ENCODE results near the gene HRG.
"Not testable (repeated sequence)": the region's sequence is repeated elsewhere in the genome, so short reads cannot be mapped to it uniquely, and the experiment has no call there.

Gene HRG

GRCh38 chr3:186683979-186684378 is 18.2 kb downstream of the HRG start:
- H3K36me3 Mint-ChIP-seq: no peaks in the 10 kb centered on the region
- no peaks in the 10 kb centered on the region for H3K4me1 Mint-ChIP-seq (ENCODE audit: low read depth)
- H3K4me3 Mint-ChIP-seq: no peak overlapping the region
- H3K9me3 Mint-ChIP-seq (ENCODE audit: low read depth): peaks cover 8% of the 10 kb centered on the region
- peaks cover 17% of the 10 kb centered on the region for H3K27me3 Mint-ChIP-seq
- H3K27ac Mint-ChIP-seq: no peak overlapping the region

DNA sequence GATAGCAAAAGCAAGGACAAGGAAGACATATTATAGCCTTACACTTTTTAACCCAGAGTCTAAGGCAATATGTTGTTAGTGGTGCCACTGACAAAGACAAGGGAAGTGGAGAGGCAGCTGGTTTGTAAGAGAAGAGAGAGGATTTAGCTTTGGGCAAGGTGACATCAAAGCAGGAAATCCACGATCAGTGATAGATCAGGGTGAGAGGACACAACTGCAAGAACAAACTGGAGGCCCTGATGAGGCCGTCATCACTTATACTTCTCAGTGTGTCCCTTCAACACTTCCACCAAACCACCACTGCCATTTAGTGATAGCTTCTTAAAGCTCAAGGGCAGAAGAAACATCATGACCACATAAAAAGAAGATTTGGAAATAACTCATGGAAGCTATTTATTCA is 20.7 kb downstream of the HRG start:
- not testable (repeated sequence) for H3K4me3 Mint-ChIP-seq, H3K36me3 Mint-ChIP-seq, H3K27ac Mint-ChIP-seq

DNA sequence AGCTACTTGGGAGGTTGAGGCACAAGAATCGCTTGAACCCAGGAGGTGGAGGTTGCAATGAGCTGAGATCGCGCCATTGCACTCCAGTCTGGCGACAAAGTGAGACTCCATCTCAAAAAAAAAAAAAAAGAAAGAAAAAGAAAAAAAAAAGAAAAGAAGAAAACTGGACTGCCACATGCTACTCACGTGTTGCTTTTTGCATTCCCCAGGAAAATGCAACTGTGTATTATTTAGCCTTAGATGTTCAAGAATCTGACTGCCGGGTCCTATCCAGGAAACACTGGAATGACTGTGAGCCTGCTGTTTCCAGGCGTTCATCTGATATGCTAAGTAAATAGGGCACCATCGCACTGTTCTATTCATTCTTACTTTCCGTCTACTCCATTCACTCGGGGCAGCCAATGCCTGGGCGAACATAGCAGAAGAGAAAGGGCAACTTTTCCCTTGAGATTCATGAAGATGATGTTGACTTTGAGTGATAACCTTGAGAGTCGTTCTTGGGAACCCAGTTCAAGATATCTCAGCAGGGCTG is 21.4 kb downstream of the HRG start:
- Mint-ChIP-seq H3K27me3 (peaks cover 17% of the 10 kb centered on the region), H3K4me1 (ENCODE audit: low read depth) (no peaks in the 10 kb centered on the region), H3K36me3 (no peaks in the 10 kb centered on the region), H3K27ac (no peak overlapping the region), H3K4me3 (no peak overlapping the region), H3K9me3 (ENCODE audit: low read depth) (peaks cover 8% of the 10 kb centered on the region)

More for the DNA sequence above, 20.7 kb downstream of the HRG start:
- peaks cover 14% of the 10 kb centered on the region for H3K27me3 Mint-ChIP-seq
- not testable (repeated sequence) for H3K4me1 Mint-ChIP-seq (ENCODE audit: low read depth); H3K9me3 Mint-ChIP-seq (ENCODE audit: low read depth)

DNA sequence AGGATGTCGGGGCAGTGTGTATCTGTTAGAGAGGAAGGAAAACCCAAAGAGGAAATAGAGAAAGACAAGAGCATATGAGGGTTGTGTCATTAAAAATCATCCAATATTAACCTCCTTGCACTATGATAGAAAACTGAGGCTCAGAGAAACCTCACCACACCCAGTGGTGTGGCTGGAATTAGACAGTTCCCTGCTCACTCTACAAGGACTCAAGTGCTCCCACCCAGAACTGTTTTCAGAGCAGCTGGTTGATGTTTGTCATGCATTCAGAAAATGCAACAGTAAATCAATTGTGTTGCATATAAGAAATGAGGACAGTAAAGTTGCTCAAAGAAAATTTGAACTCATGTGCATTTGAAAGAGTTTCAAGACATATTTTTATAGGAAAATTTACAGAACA is 24.5 kb downstream of the HRG start:
- not testable (repeated sequence) for H3K4me1 Mint-ChIP-seq (ENCODE audit: low read depth); H3K36me3 Mint-ChIP-seq; H3K9me3 Mint-ChIP-seq (ENCODE audit: low read depth); H3K27ac Mint-ChIP-seq; H3K4me3 Mint-ChIP-seq
- peaks cover 11% of the 10 kb centered on the region for H3K27me3 Mint-ChIP-seq

GRCh38 chr3:186691676-186692075 is 25.9 kb downstream of the HRG start:
- H3K4me3 Mint-ChIP-seq: no peak overlapping the region
- H3K27me3 Mint-ChIP-seq: peaks cover 6% of the 10 kb centered on the region

DNA sequence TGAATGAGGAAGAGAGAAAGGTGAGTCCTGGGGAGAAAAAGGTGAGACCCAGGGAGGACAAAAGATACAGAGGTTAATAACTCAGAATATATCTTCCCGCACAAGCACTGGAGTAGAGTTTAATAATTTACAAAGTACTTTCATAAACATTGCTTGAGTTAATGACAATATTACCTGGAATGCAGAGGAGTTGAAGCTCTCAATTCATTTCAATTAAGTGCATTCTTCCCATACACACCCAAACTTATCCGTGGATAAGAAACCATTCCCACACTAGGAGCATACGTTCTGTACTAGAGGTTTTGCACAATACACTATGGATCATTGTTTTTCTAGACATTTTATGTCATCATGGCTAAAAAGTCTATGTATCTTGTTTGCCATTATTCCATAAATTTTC is 28.0 kb downstream of the HRG start:
- Mint-ChIP-seq H3K9me3 (ENCODE audit: low read depth) (no peaks in the 10 kb centered on the region), H3K4me1 (ENCODE audit: low read depth) (no peaks in the 10 kb centered on the region)

More at GRCh38 chr3:186691676-186692075, 25.9 kb downstream of the HRG start:
- Mint-ChIP-seq H3K36me3 (no peaks in the 10 kb centered on the region), H3K9me3 (ENCODE audit: low read depth) (no peaks in the 10 kb centered on the region), H3K4me1 (ENCODE audit: low read depth) (no peaks in the 10 kb centered on the region), H3K27ac (no peak overlapping the region)

GRCh38 chr3:186694288-186695032 is 28.6 kb downstream of the HRG start:
- no peaks in the 10 kb centered on the region for H3K4me1 Mint-ChIP-seq (ENCODE audit: low read depth)
- H3K27me3 Mint-ChIP-seq: peaks cover 6% of the 10 kb centered on the region
- H3K9me3 Mint-ChIP-seq (ENCODE audit: low read depth): no peaks in the 10 kb centered on the region
- H3K27ac Mint-ChIP-seq: no peak overlapping the region
- H3K4me3 Mint-ChIP-seq: no peak overlapping the region
- no peaks in the 10 kb centered on the region for H3K36me3 Mint-ChIP-seq

More for the DNA sequence above, 28.0 kb downstream of the HRG start:
- H3K36me3 Mint-ChIP-seq: no peaks in the 10 kb centered on the region
- no peak overlapping the region for H3K27ac Mint-ChIP-seq
- H3K27me3 Mint-ChIP-seq: peaks cover 6% of the 10 kb centered on the region
- H3K4me3 Mint-ChIP-seq: no peak overlapping the region

DNA sequence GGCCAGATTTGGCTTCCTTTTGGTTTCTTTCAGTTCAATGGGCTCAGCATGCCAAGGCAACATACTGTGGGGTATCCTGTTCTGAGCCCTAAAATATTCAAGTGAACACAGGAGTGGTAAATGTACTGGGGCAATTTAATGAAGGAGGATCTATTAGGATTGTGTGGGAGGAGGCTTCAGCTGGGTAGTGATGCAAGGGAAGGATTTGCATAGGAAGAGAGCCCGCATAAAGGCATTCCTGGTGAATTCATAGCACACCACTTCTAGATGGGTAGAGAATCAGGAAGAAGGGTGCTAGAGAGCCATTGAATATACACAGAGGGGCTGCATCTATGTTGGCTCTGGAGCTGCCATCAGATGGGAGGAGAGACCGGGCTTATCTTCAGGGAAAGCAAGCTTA is 30.7 kb downstream of the HRG start:
- H3K27ac Mint-ChIP-seq: no peak overlapping the region
- H3K9me3 Mint-ChIP-seq (ENCODE audit: low read depth): no peaks in the 10 kb centered on the region
- no peak overlapping the region for H3K4me3 Mint-ChIP-seq
- H3K27me3 Mint-ChIP-seq: peaks cover 4% of the 10 kb centered on the region
- H3K4me1 Mint-ChIP-seq (ENCODE audit: low read depth): no peaks in the 10 kb centered on the region
- H3K36me3 Mint-ChIP-seq: no peaks in the 10 kb centered on the region

DNA sequence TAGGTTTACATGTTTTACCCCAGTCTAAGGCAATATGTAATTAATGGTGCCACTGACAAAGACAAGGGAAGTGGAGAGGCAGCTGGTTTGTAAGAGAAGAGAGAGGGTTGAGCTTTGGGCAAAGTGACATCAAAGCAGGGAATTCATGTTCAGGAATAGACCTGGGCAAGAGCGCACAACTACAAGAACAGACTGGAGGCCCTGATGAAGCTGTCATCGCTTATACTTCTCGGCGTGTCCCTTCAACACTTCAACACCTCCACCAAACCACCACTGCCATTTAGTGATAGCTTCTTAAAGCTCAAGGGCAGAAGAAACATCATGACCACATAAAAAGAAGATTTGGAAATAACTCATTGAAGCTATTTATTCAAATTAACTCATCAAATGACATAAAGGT is 31.7 kb downstream of the HRG start:
- Mint-ChIP-seq H3K4me1 (ENCODE audit: low read depth) (no peaks in the 10 kb centered on the region), H3K27me3 (no peaks in the 10 kb centered on the region), H3K27ac (no peak overlapping the region), H3K4me3 (no peak overlapping the region), H3K9me3 (ENCODE audit: low read depth) (no peaks in the 10 kb centered on the region), H3K36me3 (no peaks in the 10 kb centered on the region)

- no peak overlapping the region for H3K27ac Mint-ChIP-seq
- H3K4me1 Mint-ChIP-seq (ENCODE audit: low read depth): no peaks in the 10 kb centered on the region
- H3K27me3 Mint-ChIP-seq: peaks cover 5% of the 10 kb centered on the region
- H3K9me3 Mint-ChIP-seq (ENCODE audit: low read depth): no peaks in the 10 kb centered on the region
- no peak overlapping the region for H3K4me3 Mint-ChIP-seq
- H3K36me3 Mint-ChIP-seq: no peaks in the 10 kb centered on the region
Measured at GRCh38 chr3:186700267-186700666, 34.5 kb downstream of the HRG start.

GRCh38 chr3:186702451-186702850 is 36.6 kb downstream of the HRG start:
- not testable (repeated sequence) for H3K36me3 Mint-ChIP-seq; H3K4me3 Mint-ChIP-seq; H3K4me1 Mint-ChIP-seq (ENCODE audit: low read depth); H3K27me3 Mint-ChIP-seq; H3K9me3 Mint-ChIP-seq (ENCODE audit: low read depth); H3K27ac Mint-ChIP-seq

- Mint-ChIP-seq H3K4me1 (ENCODE audit: low read depth) (peaks cover 3% of the 10 kb centered on the region), H3K9me3 (ENCODE audit: low read depth) (no peaks in the 10 kb centered on the region), H3K27me3 (peaks cover 10% of the 10 kb centered on the region), H3K36me3 (no peaks in the 10 kb centered on the region), H3K4me3 (no peak overlapping the region), H3K27ac (no peak overlapping the region)
Measured at GRCh38 chr3:186705882-186706780, 40.3 kb downstream of the HRG start.

GRCh38 chr3:186708983-186709679 is 43.3 kb downstream of the HRG start:
- H3K4me1 Mint-ChIP-seq (ENCODE audit: low read depth): peaks cover 3% of the 10 kb centered on the region
- no peak overlapping the region for H3K4me3 Mint-ChIP-seq
- peaks cover 9% of the 10 kb centered on the region for H3K27me3 Mint-ChIP-seq
- H3K36me3 Mint-ChIP-seq: no peaks in the 10 kb centered on the region
- no peaks in the 10 kb centered on the region for H3K9me3 Mint-ChIP-seq (ENCODE audit: low read depth)
- no peak overlapping the region for H3K27ac Mint-ChIP-seq

DNA sequence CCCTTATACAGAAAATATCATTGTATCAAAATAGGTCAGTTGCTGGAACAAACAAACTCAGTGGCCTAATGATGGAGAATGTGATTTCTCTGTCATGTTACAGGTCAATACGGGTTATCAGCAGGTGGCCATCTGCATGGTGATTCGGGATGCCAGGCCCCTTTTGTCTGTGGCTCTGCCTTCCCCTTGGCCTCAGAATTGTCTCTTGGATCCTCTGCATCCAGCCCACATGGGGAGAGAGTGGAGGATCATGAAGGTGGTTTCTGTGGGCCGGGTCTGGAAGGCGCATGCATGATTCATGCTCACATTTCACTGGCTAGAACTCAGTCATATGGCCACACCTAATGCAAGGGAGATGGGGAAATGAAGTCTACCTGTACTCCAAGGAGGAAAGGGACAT is 44.9 kb downstream of the HRG start:
- H3K9me3 Mint-ChIP-seq (ENCODE audit: low read depth); H3K4me1 Mint-ChIP-seq (ENCODE audit: low read depth); H3K27ac Mint-ChIP-seq; H3K4me3 Mint-ChIP-seq; H3K36me3 Mint-ChIP-seq; H3K27me3 Mint-ChIP-seq: not testable (repeated sequence)

GRCh38 chr3:186713499-186713898 is 47.7 kb downstream of the HRG start:
- Mint-ChIP-seq H3K27me3 (no peaks in the 10 kb centered on the region), H3K9me3 (ENCODE audit: low read depth) (no peaks in the 10 kb centered on the region), H3K4me3 (no peak overlapping the region), H3K27ac (no peak overlapping the region), H3K4me1 (ENCODE audit: low read depth) (peaks cover 1% of the 10 kb centered on the region), H3K36me3 (peaks cover 1% of the 10 kb centered on the region)
